Mesothelial cell of epicardium (in vitro differentiated cells): ENCODE measurements around the gene CA5A. TPM values are rescaled to one million over a fixed set of nuclear protein-coding genes. Genes with fewer than 3 reads are reported as not detected.

ENCODE experiments used
- DNase-seq, 2 experiments: peaks; one replicate each; pipeline ENCODE4 v3.0.0; 2021; ENCODE audit warnings: low spot score in 2 of 2; ENCODE audit not compliant: unreplicated experiment in 2 of 2
- H3K27ac Mint-ChIP-seq: 2 replicates; pipeline ENCODE4 v1.8.0; 2021; ENCODE audit warnings: mixed read lengths
- H3K27me3 Mint-ChIP-seq: 2 replicates; pipeline ENCODE4 v1.8.0; 2021; ENCODE audit warnings: low read depth, mixed read lengths
- H3K36me3 Mint-ChIP-seq: 2 replicates; pipeline ENCODE4 v1.8.0; 2021; ENCODE audit warnings: mixed read lengths
- H3K4me1 Mint-ChIP-seq: 2 replicates; pipeline ENCODE4 v1.8.0; 2021; ENCODE audit warnings: mixed read lengths
- H3K4me3 Mint-ChIP-seq: 2 replicates; pipeline ENCODE4 v1.8.0; 2021; ENCODE audit warnings: mild to moderate bottlenecking, moderate library complexity, mixed read lengths
- H3K9me3 Mint-ChIP-seq: 2 replicates; pipeline ENCODE4 v1.8.0; 2021; ENCODE audit warnings: mixed read lengths
- total RNA-seq: library from RNA; stranded (reverse); gene quantifications from 3 replicates; pipeline ENCODE4 v1.2.1, GENCODE V29; 2021
- TF ChIP-seq, protein P1 (sequence below): fragments of 200-600 bp; sonication (generic); IDR thresholded peaks from one replicate; pipeline ENCODE4 v1.5.0; 2021; ENCODE audit warnings: antibody characterized with exemption; ENCODE audit not compliant: unreplicated experiment

The CA5A gene
- total RNA-seq, 1 donor from 2014 or later, result not detected

DNA sequence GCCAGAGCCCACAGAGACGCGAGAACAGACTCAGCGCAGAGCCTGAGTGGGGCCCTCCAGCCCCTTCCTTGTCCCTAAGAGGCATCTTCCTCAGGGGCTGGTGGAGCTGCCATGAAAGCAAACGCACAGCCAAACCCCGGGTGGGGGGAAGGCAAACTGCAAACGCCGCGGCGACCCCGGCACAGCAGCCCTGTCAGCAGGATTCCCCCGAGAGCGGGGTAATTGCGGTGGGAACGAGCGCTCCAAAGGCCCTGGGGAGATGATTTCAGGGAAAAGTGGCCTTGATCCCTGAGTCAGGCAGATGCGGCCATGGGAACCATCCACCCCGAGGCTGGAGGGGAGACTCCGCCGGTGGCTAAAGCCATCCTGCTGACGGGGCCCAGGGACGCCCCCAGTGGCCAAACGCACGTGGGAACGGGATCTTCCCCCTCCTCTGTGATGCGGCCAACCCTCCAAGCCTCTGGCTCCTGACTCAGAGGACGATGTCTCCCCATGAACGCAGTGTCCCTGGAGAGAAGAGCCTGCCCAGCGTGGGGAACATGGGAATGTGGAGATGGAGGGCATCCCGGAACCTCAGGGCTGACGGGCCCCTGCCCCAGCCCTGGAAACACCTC lies 92.1 kb downstream of the CA5A start:
- Mint-ChIP-seq H3K27me3 (no peaks in the 10 kb centered on the region), H3K4me3 (no peak overlapping the region), H3K27ac (no peak overlapping the region), H3K9me3 (no peaks in the 10 kb centered on the region), H3K4me1 (peaks cover 8% of the 10 kb centered on the region), H3K36me3 (no peaks in the 10 kb centered on the region)
- no peak for DNase-seq
- TF ChIP-seq, protein P1, sequence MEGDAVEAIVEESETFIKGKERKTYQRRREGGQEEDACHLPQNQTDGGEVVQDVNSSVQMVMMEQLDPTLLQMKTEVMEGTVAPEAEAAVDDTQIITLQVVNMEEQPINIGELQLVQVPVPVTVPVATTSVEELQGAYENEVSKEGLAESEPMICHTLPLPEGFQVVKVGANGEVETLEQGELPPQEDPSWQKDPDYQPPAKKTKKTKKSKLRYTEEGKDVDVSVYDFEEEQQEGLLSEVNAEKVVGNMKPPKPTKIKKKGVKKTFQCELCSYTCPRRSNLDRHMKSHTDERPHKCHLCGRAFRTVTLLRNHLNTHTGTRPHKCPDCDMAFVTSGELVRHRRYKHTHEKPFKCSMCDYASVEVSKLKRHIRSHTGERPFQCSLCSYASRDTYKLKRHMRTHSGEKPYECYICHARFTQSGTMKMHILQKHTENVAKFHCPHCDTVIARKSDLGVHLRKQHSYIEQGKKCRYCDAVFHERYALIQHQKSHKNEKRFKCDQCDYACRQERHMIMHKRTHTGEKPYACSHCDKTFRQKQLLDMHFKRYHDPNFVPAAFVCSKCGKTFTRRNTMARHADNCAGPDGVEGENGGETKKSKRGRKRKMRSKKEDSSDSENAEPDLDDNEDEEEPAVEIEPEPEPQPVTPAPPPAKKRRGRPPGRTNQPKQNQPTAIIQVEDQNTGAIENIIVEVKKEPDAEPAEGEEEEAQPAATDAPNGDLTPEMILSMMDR, result no peak

DNA sequence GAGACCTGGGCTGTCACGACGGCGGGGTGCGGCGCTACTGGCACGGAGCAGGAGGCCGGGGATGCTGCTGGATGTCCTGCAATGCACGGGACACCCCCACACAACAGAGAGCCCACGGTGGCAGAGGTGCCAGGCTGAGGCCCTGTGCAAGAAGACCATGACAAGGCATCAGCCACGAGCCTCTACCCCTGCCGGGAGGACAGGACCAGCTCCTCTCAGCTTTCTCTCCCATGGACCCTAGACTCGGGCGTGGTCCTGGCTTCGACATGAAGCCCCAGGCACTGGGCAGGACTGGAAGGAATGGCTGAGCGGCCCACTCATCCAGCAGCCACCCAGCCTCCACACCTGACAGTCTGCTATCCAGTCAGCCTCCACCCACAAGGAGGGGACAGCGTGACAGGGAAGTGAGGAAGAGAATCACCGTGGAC lies 92.6 kb downstream of the CA5A start:
- Mint-ChIP-seq H3K27ac (no peak overlapping the region), H3K4me1 (peaks cover 8% of the 10 kb centered on the region), H3K27me3 (no peaks in the 10 kb centered on the region), H3K4me3 (no peak overlapping the region), H3K9me3 (no peaks in the 10 kb centered on the region), H3K36me3 (no peaks in the 10 kb centered on the region)
- TF ChIP-seq, protein P1, result no peak
- no peak for DNase-seq

DNA sequence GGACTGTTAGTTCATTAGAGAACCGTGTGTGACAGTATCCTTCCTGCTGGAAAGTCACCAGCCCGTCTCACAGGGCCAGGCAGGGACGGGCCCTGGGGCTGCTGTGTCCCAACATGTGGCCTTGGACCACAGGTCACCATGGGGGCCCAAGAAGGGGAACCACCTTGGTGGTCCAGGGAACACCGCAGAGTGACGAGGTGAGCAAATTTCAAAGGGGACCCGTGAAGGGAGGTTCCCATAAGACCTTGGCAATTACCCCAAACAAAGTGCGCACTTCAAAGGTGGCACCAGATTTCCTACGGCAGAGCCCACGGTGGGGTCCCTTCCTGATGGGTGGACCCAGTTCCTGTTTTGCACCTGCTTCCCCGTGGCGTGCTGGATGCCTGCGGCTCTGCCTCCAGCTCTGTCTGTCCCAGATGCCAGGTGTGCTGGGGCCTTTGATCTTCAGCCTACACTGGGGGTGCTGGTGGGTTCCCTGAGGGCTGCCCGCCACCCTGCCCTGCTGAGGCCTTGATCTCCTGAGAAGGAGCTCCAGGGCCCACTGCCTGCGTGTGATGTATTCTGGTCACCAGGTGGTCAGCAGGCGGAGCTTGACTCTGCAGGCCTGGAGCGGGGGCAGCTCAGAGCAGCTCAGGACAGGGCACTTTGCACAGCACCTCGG lies 94.0 kb downstream of the CA5A start:
- no peak for DNase-seq
- TF ChIP-seq, protein P1, result no peak
- H3K27ac Mint-ChIP-seq, result no peak overlapping the region
- H3K36me3 Mint-ChIP-seq, result peaks cover 2% of the 10 kb centered on the region
- H3K4me1 Mint-ChIP-seq, result peaks cover 3% of the 10 kb centered on the region
- no peak overlapping the region for H3K4me3 Mint-ChIP-seq
- H3K27me3 Mint-ChIP-seq, result no peaks in the 10 kb centered on the region
- H3K9me3 Mint-ChIP-seq, result no peaks in the 10 kb centered on the region

DNA sequence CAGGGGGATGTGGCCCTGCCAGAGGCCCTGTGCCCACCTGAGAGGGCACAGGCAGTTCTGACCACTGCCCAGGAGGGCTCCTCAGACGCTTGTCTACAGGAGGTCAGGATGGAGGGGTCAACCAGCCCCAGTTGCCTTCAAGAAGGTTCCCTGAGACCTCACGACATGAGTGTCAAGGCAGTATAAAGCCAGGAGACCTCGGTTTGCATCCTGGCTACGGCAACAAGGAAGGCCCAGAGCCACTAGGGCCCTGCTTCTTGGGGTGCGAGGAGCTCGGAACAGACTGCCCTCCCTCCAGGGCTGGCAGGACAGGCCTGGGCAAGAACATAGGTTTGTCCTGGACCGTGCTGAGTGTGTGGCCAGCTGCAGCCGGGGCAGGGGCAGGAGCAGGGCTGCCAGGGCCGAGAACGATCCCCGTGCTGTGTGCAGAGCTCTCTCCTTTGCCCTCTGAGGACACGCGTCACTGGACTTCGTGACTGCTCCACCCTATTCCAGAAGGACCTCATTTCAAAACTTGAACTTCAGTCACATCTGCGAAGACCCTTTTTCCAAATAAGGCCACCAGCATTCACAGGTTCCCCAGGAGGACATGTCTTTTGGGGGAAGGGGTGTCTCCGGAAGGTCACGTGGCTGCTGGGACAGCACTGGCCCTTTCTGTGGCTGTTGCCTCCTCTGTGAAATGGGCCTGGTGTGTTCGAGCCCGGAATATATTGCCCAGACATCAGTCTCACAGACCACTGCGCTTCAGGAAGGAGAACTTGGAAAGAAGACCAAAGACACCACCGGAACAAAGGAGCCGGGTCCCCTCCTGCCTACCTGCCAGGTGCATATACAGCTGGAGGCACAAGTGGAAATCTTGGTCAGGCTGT lies 94.8 kb downstream of the CA5A start:
- H3K27ac Mint-ChIP-seq, result no peak overlapping the region
- peaks cover 4% of the 10 kb centered on the region for H3K36me3 Mint-ChIP-seq
- TF ChIP-seq, protein P1, result no peak
- peaks cover 6% of the 10 kb centered on the region for H3K4me1 Mint-ChIP-seq
- no peak for DNase-seq
- no peaks in the 10 kb centered on the region for H3K27me3 Mint-ChIP-seq
- H3K4me3 Mint-ChIP-seq, result no peak overlapping the region
- no peaks in the 10 kb centered on the region for H3K9me3 Mint-ChIP-seq

DNA sequence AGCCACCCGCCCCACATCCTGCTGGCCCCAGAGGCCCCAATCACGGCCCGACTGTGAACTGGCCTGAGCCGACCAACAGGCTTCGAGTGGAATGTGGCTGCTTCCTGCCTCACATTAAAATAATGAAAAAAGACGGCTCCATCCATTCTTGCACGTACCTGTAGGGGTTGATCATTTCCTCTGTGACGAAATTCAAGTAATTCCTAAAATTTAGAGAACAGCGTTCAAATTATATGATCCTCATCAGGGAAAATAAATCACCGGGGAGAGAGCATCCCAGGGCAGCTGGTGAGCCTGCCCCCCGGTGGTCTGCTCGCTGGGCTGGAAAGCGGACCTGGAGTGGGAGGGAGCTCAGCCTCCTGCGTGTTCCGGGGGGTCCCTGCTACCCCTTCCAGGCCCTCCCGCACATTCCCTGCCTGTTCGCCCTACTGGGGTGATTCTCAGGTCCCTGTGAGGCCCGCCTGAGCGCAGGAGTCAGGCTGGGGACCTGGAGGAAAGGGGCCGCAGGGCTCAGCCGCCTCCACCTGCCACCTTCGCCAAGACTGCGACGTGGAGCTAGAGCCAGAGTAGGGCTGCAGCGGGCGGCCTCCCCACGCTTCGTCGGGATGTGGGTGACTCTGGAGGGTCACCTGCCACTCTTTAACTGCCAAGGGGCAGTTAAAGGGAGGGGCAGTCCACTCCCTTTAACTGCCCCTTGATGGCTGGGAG lies 95.9 kb downstream of the CA5A start:
- TF ChIP-seq, protein P1, result no peak
- peaks cover 8% of the 10 kb centered on the region for H3K36me3 Mint-ChIP-seq
- H3K4me3 Mint-ChIP-seq, result no peak overlapping the region
- H3K9me3 Mint-ChIP-seq, result no peaks in the 10 kb centered on the region
- no peak overlapping the region for H3K27ac Mint-ChIP-seq
- no peaks in the 10 kb centered on the region for H3K27me3 Mint-ChIP-seq
- H3K4me1 Mint-ChIP-seq, result peaks cover 6% of the 10 kb centered on the region
- DNase-seq, result no peak
